ENCODE data around the gene SOX6.

Gene SOX6

DNA sequence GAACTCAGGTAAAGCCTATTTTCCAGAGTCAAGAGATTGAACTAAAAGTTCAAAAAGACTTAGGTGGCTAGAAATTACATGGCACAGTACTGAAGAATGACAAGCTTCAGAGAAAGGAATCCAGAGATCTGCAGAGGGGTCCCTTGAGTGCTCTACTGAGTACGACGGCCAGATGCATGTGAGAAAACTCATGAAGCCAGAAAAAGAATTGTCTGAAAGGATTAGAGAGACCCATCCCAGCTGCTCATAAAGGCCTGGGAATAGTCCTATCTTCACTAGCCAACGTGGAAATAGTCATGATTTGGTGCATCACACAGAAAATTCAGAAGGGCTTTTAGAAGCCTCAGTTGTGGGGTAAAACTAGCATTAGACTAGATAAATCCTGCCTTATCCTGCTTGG lies 91.3 kb downstream of the SOX6 start:
- no peak for FAIRE-seq

GRCh38 chr11:16262645-16262955 lies 93.7 kb downstream of the SOX6 start:
- no peak for FAIRE-seq

DNA sequence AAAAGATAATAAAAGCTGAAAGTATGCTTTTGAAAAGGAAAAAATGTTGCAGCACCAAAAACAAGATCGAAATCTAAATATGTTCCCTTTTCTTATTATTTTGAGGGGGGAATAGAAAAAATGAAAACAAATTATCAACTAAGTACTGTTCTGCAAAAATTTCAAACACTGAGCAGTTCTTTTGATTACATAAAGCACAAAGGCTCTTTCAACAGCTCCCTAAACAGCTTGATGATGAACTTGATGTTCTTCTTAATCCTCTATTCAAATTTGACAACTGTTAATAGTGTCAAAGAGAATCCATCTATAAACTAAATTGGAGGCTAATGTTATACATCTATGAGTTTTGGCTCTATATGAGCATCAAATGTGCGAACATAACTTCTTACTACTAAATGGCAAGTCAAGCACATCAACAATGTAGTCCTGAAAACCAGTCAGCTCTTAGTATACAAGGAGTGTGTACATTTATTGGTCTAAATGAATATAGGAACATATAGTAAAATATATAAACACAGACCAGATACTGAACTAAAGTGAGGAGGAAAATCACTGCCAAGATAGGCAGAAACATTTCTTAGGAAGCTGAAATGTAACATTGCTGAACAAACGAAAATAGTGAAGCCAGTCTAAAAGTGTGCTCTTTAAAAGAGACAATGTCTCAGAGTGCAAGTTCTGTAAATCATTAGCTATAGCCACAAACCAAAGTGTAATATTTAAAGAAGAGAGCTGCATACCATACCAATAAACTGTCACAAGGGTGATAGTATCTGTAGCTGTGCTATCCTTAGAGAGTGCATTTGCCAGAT lies 94.3 kb downstream of the SOX6 start:
- FAIRE-seq = no peak

- no peak for FAIRE-seq
Measured at GRCh38 chr11:16252373-16252772, 104.0 kb downstream of the SOX6 start.

DNA sequence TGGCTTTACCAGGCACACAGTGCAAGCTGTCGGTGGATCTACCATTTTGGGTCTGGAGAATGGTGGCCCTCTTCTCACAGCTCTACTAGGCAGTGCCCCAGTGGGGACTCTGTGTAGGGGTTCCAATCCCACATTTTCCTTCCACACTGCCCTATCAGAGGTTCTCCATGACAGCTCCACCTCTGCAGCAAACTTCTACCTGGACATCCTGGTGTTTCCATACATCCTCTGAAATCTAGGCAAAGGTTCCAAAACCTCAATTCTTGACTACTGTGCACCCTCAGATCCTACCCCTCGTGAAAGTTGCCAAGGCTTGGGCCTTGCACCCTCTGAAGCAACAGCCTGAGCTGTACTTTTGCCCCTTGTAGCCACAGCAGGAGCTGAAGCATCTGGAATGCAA lies 108.1 kb downstream of the SOX6 start:
- no peak for FAIRE-seq

DNA sequence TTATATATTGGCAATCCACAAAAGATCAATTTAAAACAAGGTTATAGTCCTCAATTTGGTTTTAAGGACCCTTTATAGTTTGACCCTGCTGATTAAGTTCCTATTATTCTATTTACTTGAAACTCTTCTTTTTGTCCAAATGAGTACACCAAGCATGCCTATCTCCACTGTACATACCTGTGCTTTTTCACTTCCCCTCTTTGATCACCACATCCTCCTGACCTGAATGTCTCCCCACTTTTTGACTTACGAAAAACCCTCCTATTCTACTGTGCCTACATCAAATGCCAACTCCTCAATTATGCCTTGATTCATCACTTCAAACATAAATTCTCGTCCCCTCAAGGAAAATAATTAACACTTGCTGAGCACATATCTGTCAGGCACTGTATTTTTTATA lies 113.5 kb downstream of the SOX6 start:
- no peak for FAIRE-seq

DNA sequence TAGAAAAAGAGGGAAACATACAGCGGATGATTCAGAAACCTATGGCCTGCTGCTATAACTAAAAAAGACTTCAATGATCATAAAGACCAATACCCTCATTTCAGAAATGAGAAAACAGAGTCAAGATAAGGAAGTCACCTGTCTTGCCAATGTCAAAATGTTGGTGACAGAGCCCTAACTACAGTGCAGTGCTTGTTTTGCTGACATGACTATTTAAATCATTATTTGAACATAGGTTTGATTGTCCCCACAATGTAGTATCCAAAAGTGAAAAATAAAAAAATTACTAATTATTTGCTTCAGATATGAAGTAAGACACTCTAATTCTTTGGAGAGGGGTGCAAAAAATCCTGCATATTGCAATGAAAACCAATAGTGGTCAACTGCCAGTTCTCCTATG lies 115.7 kb downstream of the SOX6 start:
- no peak for FAIRE-seq

GRCh38 chr11:16239141-16240105 lies 116.9 kb downstream of the SOX6 start:
- no peak for FAIRE-seq

DNA sequence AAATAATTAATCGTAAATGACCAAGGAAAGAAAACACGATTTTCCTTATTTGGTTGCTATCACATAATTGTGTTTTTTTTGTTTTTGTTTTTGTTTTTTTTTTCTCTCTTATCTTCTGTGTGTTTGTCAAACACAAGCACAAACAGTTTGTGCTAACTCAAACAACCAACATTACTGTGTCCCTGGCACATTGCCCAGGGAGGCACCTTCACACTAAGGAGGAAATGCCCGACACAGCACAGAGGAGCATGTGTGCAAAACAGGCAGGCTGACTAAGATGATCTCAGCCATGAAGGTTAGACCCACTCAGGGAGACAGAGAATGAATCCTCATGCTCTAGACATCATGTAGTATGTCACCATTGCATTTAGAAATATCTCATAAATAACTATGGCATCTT lies 130.1 kb downstream of the SOX6 start:
- FAIRE-seq = no peak

GRCh38 chr11:16225623-16226022 lies 130.7 kb downstream of the SOX6 start:
- FAIRE-seq = no peak

DNA sequence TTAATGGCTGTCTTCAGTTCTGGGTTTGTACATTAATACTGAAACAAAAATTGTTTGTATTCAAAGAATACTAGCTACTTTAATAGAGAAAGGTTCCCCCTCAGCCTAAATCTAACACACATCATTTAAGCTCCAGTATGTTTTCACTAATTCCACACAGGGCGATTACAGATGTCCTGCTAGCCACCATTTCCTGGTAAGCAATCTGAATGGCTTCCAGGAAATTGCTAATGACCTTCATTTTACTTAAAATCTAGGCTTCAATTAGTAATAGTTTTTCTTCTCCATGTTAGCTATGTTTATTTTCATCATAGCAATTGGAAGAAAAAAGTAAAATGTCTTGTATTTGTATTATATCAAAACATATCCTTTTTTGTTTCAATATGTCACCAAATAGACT lies 132.8 kb downstream of the SOX6 start:
- no peak for FAIRE-seq

GRCh38 chr11:16217631-16218030 lies 138.7 kb downstream of the SOX6 start:
- FAIRE-seq = no peak

GRCh38 chr11:16216831-16217230 lies 139.5 kb downstream of the SOX6 start:
- no peak for FAIRE-seq

DNA sequence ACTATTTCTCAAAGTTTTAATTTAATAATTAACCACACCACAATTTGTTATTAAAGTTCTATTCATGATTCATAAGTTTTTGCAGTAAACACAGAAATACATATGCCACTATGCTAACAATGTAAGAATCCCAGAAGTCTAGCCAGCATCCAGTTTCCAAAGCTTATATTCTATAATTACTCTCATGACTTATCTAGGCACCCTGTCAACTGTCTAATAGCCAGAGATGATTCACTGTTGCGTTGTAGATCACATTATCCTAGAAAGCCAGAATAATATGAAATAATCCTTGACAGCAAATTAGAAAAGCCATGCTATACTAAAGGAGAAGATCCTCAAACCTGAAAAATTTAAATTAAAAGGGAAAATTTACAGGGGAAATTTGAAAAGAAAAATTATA lies 141.0 kb downstream of the SOX6 start:
- FAIRE-seq = no peak

DNA sequence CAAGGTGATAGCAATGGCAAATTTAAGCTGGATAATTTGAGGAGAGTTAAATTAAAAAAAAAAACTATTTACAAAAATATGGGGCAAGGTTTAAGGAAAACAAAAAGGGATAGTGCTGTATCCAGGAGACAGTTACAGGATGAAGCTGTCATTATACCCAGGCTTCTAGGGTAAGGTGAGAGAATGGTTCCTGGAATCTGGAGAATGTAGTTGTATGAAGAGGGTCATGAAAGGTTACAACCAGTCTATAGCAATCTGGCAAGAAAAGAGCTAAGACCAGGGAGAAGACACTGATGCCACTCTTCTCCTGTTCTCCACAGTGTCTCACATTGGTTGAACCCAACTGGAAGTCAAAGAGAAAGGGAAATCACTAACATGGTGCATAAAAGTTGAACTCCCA lies 144.9 kb downstream of the SOX6 start:
- FAIRE-seq = no peak

DNA sequence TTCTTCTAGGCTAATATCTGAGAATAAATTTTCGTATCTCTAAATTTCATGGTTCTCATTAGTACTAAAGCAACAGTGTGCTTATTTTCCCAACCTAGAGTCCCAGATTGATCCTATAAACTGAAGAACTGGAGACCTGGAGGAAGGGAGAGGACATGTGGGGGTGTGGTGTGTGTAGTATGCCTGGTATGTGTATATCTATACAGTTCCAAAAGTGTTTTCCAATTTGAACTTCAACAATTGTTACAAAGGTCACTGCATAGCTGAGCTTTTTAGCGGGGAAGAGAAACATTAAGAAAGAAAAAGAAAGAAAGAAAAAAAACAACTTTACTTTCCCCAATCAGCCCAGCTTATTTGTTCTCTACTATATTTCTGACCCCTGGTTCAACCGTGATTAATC lies 152.1 kb downstream of the SOX6 start:
- FAIRE-seq = no peak

DNA sequence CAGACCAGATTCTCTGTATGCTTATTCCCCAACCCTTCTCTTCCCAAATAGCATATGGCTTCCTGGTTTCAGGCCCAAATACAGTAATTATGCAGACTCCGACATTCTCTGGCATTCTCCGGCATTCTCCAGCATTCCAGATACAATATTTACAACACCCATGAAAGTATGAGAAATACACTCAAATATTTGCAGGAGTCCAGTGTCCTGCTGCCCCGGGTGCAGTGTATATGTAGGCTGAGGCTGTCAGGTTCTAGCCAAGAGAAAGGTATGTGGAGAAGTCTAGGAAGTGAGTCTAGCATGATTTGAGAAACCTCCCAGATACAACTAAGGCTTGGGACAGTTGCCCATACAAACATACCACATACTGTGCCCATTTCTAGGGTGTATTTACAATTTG lies 160.7 kb downstream of the SOX6 start:
- no peak for FAIRE-seq

GRCh38 chr11:16194566-16194965 lies 161.8 kb downstream of the SOX6 start:
- no peak for FAIRE-seq

GRCh38 chr11:16193897-16194381 lies 162.4 kb downstream of the SOX6 start:
- no peak for FAIRE-seq

- no peak for FAIRE-seq
Measured at GRCh38 chr11:16191868-16192240, 164.5 kb downstream of the SOX6 start.

DNA sequence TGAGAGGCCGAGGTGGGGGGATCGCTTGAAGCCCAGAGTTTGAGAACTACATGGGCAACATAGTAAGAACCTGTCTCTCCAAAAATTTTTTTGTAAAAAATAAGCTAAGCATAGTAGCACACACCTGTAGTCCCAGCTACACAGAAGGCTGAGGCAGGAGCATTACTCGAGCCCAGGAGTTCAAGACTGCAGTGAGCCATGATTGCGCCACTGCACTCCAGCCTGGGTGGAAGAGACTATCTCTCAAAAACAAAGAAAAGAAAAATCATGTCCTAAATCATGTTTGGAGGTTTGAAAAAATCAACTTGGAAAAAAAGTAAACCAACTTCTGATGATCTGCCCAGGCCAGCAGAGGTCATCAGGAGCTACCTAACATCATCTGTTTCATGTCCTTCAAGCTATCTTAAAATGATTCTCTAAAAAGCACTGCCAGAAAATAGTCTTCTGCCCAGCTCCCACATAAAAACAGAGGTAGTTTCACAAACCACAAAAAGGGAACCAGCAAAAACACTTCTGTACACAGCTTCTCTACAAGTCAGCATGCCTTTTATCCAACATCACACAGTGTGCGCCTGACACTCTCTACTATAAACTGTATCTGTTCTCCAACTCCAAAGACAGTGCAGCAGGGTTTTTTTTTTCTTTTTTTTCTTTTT lies 165.0 kb downstream of the SOX6 start:
- no peak for FAIRE-seq

GRCh38 chr11:16186680-16187079 lies 169.7 kb downstream of the SOX6 start:
- no peak for FAIRE-seq

GRCh38 chr11:16185042-16185441 lies 171.3 kb downstream of the SOX6 start:
- FAIRE-seq = no peak

- FAIRE-seq = no peak
Measured at GRCh38 chr11:16184588-16184987, 171.8 kb downstream of the SOX6 start.
